GM23338 (cell line): Measurements from ENCODE around the gene CHD9. TPM values are rescaled to one million over a fixed set of nuclear protein-coding genes. Genes with fewer than 3 reads are reported as not detected.

ENCODE experiments used
- ATAC-seq: fragments of 200-7000 bp; cut with Tn5 transposase; 3 replicates; pipeline ENCODE4 v1.9.1; 2020
- DNase-seq: peaks from one replicate; pipeline ENCODE4 v3.0.0-alpha.2; 2015; ENCODE audit warnings: low spot score
- H2AFZ ChIP-seq: fragments of 200-600 bp; sonication (generic); 2 replicates; pipeline ENCODE4 v1.8.0; 2016; ENCODE audit warnings: antibody characterized with exemption, mild to moderate bottlenecking, moderate library complexity
- H3F3A ChIP-seq: fragments of 200-600 bp; sonication (generic); replicated peaks from 2 replicates; pipeline ENCODE4 v1.8.0; 2017; ENCODE audit warnings: antibody characterized with exemption, mixed run types, low read depth
- H3K27ac ChIP-seq: fragments of 200-600 bp; sonication (generic); 2 replicates; pipeline ENCODE4 v1.6.1; 2016; ENCODE audit warnings: low read depth
- H3K27me3 ChIP-seq: fragments of 200-600 bp; sonication (generic); 2 replicates; pipeline ENCODE4 v1.8.0; 2016; ENCODE audit warnings: mild to moderate bottlenecking, mixed run types, moderate library complexity; ENCODE audit not compliant: insufficient read depth
- H3K36me3 ChIP-seq: fragments of 200-600 bp; sonication (generic); 2 replicates; pipeline ENCODE4 v1.8.0; 2016; ENCODE audit warnings: mild to moderate bottlenecking; ENCODE audit not compliant: insufficient read depth
- H3K4me1 ChIP-seq: fragments of 200-600 bp; sonication (generic); 2 replicates; pipeline ENCODE4 v1.8.0; 2016; ENCODE audit warnings: mild to moderate bottlenecking, moderate library complexity; ENCODE audit not compliant: insufficient read depth
- H3K4me2 ChIP-seq: fragments of 200-600 bp; sonication (generic); 2 replicates; pipeline ENCODE4 v1.7.1; 2017; ENCODE audit warnings: mixed run types
- H3K4me3 ChIP-seq: fragments of 200-600 bp; sonication (generic); 2 replicates; pipeline ENCODE4 v1.6.1; 2016; ENCODE audit warnings: mixed run types
- H3K79me2 ChIP-seq: fragments of 200-600 bp; sonication (generic); replicated peaks from 2 replicates; pipeline ENCODE4 v1.8.0; 2017; ENCODE audit warnings: mild to moderate bottlenecking; ENCODE audit not compliant: insufficient read depth
- H3K9me2 ChIP-seq: fragments of 200-600 bp; sonication (generic); 2 replicates; pipeline ENCODE4 v1.8.0; 2017; ENCODE audit not compliant: insufficient read depth
- H4K20me1 ChIP-seq: fragments of 200-600 bp; sonication (generic); replicated peaks from 2 replicates; pipeline ENCODE4 v1.8.0; 2017; ENCODE audit warnings: mild to moderate bottlenecking; ENCODE audit not compliant: insufficient read depth
- H3K27ac Mint-ChIP-seq: 2 replicates; pipeline ENCODE4 v1.8.0; 2020; ENCODE audit warnings: inconsistent platforms, mild to moderate bottlenecking, moderate library complexity, mixed read lengths
- H3K27me3 Mint-ChIP-seq: 3 replicates; pipeline ENCODE4 v1.8.0; 2022; ENCODE audit warnings: low read depth, mild to moderate bottlenecking, moderate library complexity, mixed read lengths, inconsistent platforms; ENCODE audit not compliant: insufficient read depth, poor library complexity
- H3K36me3 Mint-ChIP-seq: 3 replicates; pipeline ENCODE4 v1.8.0; 2021; ENCODE audit warnings: low read depth, mild to moderate bottlenecking, inconsistent platforms, moderate library complexity, mixed read lengths
- H3K4me1 Mint-ChIP-seq: 3 replicates; pipeline ENCODE4 v1.8.0; 2020; ENCODE audit warnings: mild to moderate bottlenecking, inconsistent platforms, mixed read lengths
- H3K4me3 Mint-ChIP-seq: 3 replicates; pipeline ENCODE4 v1.8.0; 2021; ENCODE audit warnings: moderate library complexity, mild to moderate bottlenecking, inconsistent platforms, mixed read lengths
- H3K9me3 Mint-ChIP-seq: 3 replicates; pipeline ENCODE4 v1.8.0; 2020; ENCODE audit warnings: moderate library complexity, mild to moderate bottlenecking, inconsistent platforms, mixed read lengths
- CREB1 ChIP-seq: fragments of 250-450 bp; sonication (Bioruptor Pico); IDR thresholded peaks from 2 replicates; pipeline ENCODE4 v1.5.0; 2020; ENCODE audit warnings: low read depth, mild to moderate bottlenecking, moderate library complexity
- CTCF ChIP-seq, 2 experiments: fragments of 200-600 bp in 1 of 2; sonication (generic) in 1 of 2; conservative IDR thresholded peaks; 2 replicates each; pipeline versions ENCODE4 v1.5.1 to v1.6.1; 2016 to 2017; ENCODE audit warnings: antibody characterized with exemption in 2 of 2, low read depth in 2 of 2, mild to moderate bottlenecking in 2 of 2, moderate library complexity in 1 of 2
- ETS1 ChIP-seq: IDR thresholded peaks from 2 replicates; pipeline ENCODE4 v1.6.1; 2016; ENCODE audit warnings: antibody characterized with exemption
- EZH2 ChIP-seq: fragments of 200-600 bp; sonication (generic); IDR thresholded peaks from one replicate; pipeline ENCODE4 v1.8.0; 2017; ENCODE audit warnings: antibody characterized with exemption, mild to moderate bottlenecking, low read depth; ENCODE audit not compliant: unreplicated experiment
- EZH2phosphoT487 ChIP-seq: fragments of 200-600 bp; sonication (generic); IDR thresholded peaks from one replicate; pipeline ENCODE4 v1.8.1; 2018; ENCODE audit warnings: antibody characterized with exemption; ENCODE audit not compliant: unreplicated experiment
- JUNB ChIP-seq: IDR thresholded peaks from one replicate; pipeline ENCODE4 v1.6.1; 2016; ENCODE audit warnings: antibody characterized with exemption; ENCODE audit not compliant: unreplicated experiment
- NANOG ChIP-seq: IDR thresholded peaks from 2 replicates; pipeline ENCODE4 v1.6.1; 2016; ENCODE audit warnings: antibody characterized with exemption, borderline replicate concordance
- POLR2AphosphoS5 ChIP-seq: IDR thresholded peaks from 2 replicates; pipeline ENCODE4 v1.6.1; 2016; ENCODE audit warnings: antibody characterized with exemption, low read depth
- STAT1 ChIP-seq: IDR thresholded peaks from one replicate; pipeline ENCODE4 v1.6.1; 2016; ENCODE audit warnings: antibody characterized with exemption; ENCODE audit not compliant: unreplicated experiment
- ZNF114 ChIP-seq: fragments of 250-450 bp; sonication (Bioruptor Pico); IDR thresholded peaks from 2 replicates; pipeline ENCODE4 v1.5.0; 2020; ENCODE audit warnings: mild to moderate bottlenecking, moderate library complexity
- ZNF331 ChIP-seq: fragments of 250-450 bp; sonication (Bioruptor Pico); IDR thresholded peaks from 2 replicates; pipeline ENCODE4 v1.5.0; 2020; ENCODE audit warnings: low read depth, mild to moderate bottlenecking, moderate library complexity
- polyA plus RNA-seq: library from polyadenylated mRNA; unstranded; fragments of >200 nt; fragmentation: Nextera tagmentation; extraction: Ambion mirVana; gene quantifications from 2 replicates; pipeline ENCODE4 v1.2.1, GENCODE V29; 2016
- total RNA-seq: library from RNA; depleted of rRNA; stranded (reverse); fragments of >200 nt; shearing (Covaris generic); gene quantifications from 2 replicates; pipeline ENCODE4 v1.2.3, GENCODE V29; 2014
- TF ChIP-seq, protein P1 (sequence below): fragments of 250-450 bp; sonication (Bioruptor Pico); IDR thresholded peaks from 2 replicates; pipeline ENCODE4 v1.5.0; 2020; ENCODE audit warnings: mild to moderate bottlenecking, moderate library complexity

Gene CHD9
- total and polyA plus RNA-seq, 2 experiments from 2014 or later, result 18.8 to 46.6 TPM

GRCh38 chr16:53172517-53172916, 117.7 kb downstream of the CHD9 start:
- Histone ChIP-seq H3K4me1 (no peaks in the 10 kb centered on the region), H2AFZ (no peak overlapping the region), H3K9me2 (no peaks in the 10 kb centered on the region), H3K4me2 (no peak overlapping the region), H3K27me3 (no peaks in the 10 kb centered on the region), H3K4me3 (no peak overlapping the region), H3F3A (no peaks in the 10 kb centered on the region), H3K27ac (no peak overlapping the region), H4K20me1 (no peaks in the 10 kb centered on the region), H3K36me3 (no peaks in the 10 kb centered on the region), H3K79me2 (no peaks in the 10 kb centered on the region)
- Mint-ChIP-seq H3K27ac (no peak overlapping the region), H3K4me3 (no peak overlapping the region), H3K4me1 (no peaks in the 10 kb centered on the region; the same call in 2 of the 3 replicates), H3K27me3 (no peaks in the 10 kb centered on the region), H3K36me3 (no peaks in the 10 kb centered on the region), H3K9me3 (no peaks in the 10 kb centered on the region)
- TF ChIP-seq ZNF331 (no peak), CREB1 (no peak), ZNF114 (CRISPR knock-in tag) (no peak), EZH2phosphoT487 (no peak)
- DNase-seq (no peak), ATAC-seq (no peak)

DNA sequence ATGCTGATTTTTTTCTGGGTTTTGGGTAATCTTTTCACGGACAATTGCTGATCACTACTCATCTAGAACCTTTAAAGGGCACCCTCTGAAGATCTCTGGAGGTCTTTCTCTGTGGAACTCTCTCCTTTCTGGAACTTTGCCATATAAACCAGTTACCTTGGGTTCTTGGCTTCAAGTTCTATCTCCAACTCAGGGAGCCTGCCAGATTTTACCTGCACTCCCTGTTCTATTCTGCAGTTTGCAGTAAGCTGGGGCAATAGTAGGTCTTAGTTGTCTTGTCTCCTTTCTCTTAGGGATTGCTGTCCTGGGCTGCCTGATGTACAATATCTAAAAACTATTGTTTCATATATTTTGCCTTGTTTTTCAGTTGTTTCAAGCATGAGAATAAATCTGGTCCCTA, 120.3 kb downstream of the CHD9 start:
- Histone ChIP-seq H3K4me2 (no peak overlapping the region), H3K27ac (no peak overlapping the region), H3K36me3 (no peaks in the 10 kb centered on the region), H3K27me3 (no peaks in the 10 kb centered on the region), H4K20me1 (no peaks in the 10 kb centered on the region), H3K79me2 (no peaks in the 10 kb centered on the region; the same call in 1 of the 2 replicates), H3K4me3 (no peak overlapping the region), H3K9me2 (no peaks in the 10 kb centered on the region), H2AFZ (no peak overlapping the region), H3F3A (no peaks in the 10 kb centered on the region), H3K4me1 (no peaks in the 10 kb centered on the region)
- no peak for DNase-seq
- no peak for ATAC-seq
- no peak overlapping the region for H3K4me3 Mint-ChIP-seq
- H3K27me3 Mint-ChIP-seq, result no peaks in the 10 kb centered on the region
- no peaks in the 10 kb centered on the region; the same call in 2 of the 3 replicates for H3K4me1 Mint-ChIP-seq
- no peak overlapping the region for H3K27ac Mint-ChIP-seq
- no peaks in the 10 kb centered on the region for H3K9me3 Mint-ChIP-seq
- no peaks in the 10 kb centered on the region for H3K36me3 Mint-ChIP-seq
- no peak for TF ChIP-seq ZNF114 (CRISPR knock-in tag)
- no peak for TF ChIP-seq CTCF (conservative IDR thresholded peaks at IDR 0.05; ENCODE audit: low read depth in 2 of 2)
- TF ChIP-seq, protein P1, sequence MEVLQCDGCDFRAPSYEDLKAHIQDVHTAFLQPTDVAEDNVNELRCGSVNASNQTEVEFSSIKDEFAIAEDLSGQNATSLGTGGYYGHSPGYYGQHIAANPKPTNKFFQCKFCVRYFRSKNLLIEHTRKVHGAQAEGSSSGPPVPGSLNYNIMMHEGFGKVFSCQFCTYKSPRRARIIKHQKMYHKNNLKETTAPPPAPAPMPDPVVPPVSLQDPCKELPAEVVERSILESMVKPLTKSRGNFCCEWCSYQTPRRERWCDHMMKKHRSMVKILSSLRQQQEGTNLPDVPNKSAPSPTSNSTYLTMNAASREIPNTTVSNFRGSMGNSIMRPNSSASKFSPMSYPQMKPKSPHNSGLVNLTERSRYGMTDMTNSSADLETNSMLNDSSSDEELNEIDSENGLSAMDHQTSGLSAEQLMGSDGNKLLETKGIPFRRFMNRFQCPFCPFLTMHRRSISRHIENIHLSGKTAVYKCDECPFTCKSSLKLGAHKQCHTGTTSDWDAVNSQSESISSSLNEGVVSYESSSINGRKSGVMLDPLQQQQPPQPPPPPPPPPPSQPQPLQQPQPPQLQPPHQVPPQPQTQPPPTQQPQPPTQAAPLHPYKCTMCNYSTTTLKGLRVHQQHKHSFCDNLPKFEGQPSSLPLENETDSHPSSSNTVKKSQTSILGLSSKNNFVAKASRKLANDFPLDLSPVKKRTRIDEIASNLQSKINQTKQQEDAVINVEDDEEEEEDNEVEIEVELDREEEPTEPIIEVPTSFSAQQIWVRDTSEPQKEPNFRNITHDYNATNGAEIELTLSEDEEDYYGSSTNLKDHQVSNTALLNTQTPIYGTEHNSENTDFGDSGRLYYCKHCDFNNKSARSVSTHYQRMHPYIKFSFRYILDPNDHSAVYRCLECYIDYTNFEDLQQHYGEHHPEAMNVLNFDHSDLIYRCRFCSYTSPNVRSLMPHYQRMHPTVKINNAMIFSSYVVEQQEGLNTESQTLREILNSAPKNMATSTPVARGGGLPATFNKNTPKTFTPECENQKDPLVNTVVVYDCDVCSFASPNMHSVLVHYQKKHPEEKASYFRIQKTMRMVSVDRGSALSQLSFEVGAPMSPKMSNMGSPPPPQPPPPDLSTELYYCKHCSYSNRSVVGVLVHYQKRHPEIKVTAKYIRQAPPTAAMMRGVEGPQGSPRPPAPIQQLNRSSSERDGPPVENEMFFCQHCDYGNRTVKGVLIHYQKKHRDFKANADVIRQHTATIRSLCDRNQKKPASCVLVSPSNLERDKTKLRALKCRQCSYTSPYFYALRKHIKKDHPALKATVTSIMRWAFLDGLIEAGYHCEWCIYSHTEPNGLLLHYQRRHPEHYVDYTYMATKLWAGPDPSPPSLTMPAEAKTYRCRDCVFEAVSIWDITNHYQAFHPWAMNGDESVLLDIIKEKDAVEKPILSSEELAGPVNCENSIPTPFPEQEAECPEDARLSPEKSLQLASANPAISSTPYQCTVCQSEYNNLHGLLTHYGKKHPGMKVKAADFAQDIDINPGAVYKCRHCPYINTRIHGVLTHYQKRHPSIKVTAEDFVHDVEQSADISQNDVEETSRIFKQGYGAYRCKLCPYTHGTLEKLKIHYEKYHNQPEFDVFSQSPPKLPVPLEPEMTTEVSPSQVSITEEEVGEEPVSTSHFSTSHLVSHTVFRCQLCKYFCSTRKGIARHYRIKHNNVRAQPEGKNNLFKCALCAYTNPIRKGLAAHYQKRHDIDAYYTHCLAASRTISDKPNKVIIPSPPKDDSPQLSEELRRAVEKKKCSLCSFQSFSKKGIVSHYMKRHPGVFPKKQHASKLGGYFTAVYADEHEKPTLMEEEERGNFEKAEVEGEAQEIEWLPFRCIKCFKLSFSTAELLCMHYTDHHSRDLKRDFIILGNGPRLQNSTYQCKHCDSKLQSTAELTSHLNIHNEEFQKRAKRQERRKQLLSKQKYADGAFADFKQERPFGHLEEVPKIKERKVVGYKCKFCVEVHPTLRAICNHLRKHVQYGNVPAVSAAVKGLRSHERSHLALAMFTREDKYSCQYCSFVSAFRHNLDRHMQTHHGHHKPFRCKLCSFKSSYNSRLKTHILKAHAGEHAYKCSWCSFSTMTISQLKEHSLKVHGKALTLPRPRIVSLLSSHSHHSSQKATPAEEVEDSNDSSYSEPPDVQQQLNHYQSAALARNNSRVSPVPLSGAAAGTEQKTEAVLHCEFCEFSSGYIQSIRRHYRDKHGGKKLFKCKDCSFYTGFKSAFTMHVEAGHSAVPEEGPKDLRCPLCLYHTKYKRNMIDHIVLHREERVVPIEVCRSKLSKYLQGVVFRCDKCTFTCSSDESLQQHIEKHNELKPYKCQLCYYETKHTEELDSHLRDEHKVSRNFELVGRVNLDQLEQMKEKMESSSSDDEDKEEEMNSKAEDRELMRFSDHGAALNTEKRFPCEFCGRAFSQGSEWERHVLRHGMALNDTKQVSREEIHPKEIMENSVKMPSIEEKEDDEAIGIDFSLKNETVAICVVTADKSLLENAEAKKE, result no peak
- no peak for TF ChIP-seq EZH2
- TF ChIP-seq STAT1, result no peak
- no peak for TF ChIP-seq POLR2AphosphoS5
- TF ChIP-seq NANOG, result no peak
- no peak for TF ChIP-seq CREB1
- TF ChIP-seq ETS1, result no peak
- TF ChIP-seq JUNB, result no peak
- TF ChIP-seq EZH2phosphoT487, result no peak
